GM12872 (cell line): ENCODE data around the gene PSMC6.
A peak's percentile ranks its signal among the peaks of the same experiment; 100 is the strongest.

ENCODE experiments used
- CTCF ChIP-seq: IDR thresholded peaks from 3 replicates; pipeline ENCODE4 v1.5.1; 2011; ENCODE audit warnings: low read depth, mild to moderate bottlenecking, low read length, moderate library complexity; ENCODE audit not compliant: insufficient read depth

PSMC6 gene

DNA sequence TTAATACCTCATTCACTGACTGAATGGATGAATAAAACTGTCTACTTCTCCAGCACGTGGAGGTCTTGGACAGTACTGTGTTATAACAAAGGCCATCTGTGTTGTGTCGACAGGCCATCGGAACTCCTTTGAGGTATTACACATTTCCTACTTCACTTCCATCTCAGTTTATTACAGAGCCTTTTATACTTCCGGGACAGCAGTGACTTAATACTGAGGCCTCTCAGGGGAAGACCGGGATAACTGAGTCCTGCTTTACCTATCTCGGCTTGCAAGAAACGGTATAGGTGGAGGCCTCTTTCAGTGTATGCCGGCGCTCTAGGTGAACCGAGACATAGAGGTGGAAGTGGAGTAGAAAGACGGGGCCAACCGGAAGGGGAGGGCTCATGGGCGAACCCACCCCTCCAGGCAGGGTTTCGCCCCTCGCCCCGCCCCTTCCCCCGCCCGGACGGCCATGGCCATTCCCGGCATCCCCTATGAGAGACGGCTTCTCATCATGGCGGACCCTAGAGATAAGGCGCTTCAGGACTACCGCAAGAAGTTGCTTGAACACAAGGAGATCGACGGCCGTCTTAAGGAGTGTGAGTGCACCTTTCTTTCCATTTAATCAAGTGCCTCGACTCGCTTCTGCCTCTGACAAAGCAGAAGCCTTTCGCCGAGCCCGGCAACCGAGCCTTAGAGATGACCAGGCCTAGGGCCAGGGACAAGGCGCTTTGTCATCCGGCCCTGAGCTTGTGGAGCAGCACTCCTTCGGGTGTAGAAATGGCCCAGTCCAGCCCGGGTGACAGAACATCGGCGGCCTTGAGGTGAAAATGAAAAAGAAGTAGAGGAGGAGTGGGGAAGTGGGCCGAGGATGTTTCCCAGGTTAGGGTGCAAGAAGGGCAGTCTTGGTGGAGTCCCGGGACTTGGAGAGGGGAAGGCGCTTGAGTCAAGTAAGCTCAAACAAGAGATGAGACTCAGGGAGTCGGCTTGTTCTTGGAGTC, at the start of gene PSMC6:
PSMC6 (plus strand) TSS at position 477 of the 983 bp plus-strand sequence; CDS start at position 497, 20 bp downstream.
- TF ChIP-seq CTCF, result no peak

DNA sequence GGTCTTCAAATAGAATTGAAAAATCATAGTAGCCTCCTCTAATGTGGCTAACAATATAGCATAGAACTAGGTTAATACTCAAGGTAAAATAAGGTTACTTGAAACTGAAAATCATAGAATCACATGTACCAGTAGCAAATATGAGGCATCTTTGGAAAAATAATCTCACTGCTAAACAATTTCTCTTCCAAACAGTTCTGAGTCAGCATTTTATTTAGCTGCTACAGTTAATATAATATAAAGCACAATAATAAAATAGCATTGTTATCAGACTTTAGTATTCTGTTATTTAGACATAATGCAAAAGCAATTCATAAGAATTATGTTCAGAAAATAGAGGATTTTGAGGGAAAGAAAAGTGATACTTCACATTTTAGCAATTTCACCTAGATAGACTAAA, 46.7 kb upstream of the PSMC6 start:
- TF ChIP-seq CTCF, result no peak

DNA sequence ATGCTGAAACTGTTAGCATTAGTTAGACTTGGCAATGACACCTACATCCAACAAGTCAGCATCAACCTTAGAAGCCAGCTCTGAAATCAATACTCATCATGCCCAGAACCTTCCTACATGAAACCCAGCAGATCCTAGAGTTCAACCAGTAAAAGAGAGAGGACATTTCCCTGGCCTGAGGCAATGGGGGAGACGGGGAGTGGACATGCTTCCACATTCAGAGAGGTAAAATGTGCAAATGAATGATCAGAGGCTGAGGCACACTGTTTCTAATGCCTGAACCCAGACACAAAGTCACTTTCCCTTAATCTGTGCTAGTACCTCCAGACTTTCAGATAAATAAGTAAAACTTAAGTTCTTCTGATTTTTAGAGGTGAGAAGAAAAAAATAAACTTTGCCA, 46.2 kb upstream of the PSMC6 start:
- no peak for TF ChIP-seq CTCF

- no peak for TF ChIP-seq CTCF
Measured at GRCh38 chr14:52661314-52661713, 45.7 kb upstream of the PSMC6 start.

DNA sequence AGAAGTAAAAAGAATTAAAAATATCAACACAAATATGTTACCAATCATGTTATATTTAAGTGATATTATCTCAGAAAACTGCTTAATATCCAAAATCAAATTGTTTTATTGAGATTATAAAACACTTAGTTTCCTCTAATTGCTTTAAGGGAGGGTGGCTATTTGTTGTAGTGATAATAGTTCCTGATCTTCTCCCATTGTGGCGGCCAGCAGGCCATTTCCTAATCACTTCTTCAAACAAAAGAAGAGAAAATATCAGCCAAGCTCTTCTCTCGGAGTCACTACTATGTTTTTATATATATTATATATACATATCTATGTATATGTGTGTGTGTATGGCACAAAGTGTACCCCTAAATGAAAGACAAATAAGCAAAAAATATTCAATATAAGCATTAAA, 43.1 kb upstream of the PSMC6 start:
- no peak for TF ChIP-seq CTCF

GRCh38 chr14:52678591-52678990, 28.4 kb upstream of the PSMC6 start:
- TF ChIP-seq CTCF, result peak; percentile 45; the same call in 2 of the 3 replicates

DNA sequence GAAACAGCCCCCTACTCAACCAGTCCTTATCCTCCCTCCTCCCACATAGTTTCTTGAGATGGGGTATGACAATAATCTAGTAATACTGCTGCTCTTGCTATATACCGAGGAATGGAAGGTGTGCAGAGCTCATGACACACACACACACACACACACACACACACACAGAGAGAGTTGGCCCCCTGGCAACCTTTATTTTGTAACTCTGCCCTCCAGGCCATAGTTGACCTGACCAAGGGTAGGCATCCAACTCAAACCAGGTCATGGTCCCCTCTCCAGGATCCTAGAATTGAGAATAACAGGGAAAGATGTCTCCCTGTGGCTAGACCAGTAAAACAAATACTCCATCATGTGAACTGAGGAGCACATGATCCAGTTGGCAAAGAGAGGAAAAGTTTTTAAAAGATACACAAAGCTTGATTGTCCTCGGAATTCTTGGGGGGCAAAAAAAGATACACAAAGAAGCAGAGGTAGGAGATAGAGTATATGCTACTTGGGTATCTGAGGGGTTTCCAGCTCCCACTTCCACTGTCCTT, 22.9 kb upstream of the PSMC6 start:
- TF ChIP-seq CTCF, result no peak
